WTC11 (cell line): ENCODE data around the gene DMAC1.

ENCODE experiments used
- FOXJ3 ChIP-seq: sonication (generic); formaldehyde crosslinking; IDR thresholded peaks from 2 replicates; pipeline ENCODE4 v1.9.0; 2021; ENCODE audit warnings: missing genetic modification reagents, mild to moderate bottlenecking, borderline replicate concordance
- GRHL2 ChIP-seq: fragments of 250-450 bp; sonication (Bioruptor Pico); IDR thresholded peaks from 2 replicates; pipeline ENCODE4 v1.8.0; 2022; ENCODE audit warnings: mild to moderate bottlenecking, moderate library complexity; ENCODE audit not compliant: insufficient replicate concordance, severe bottlenecking
- JUN ChIP-seq: sonication (generic); formaldehyde crosslinking; IDR thresholded peaks from 2 replicates; pipeline ENCODE4 v1.8.0; 2023; ENCODE audit warnings: mild to moderate bottlenecking, missing genetic modification reagents
- NR3C1 ChIP-seq: sonication (generic); formaldehyde crosslinking; conservative IDR thresholded peaks from 2 replicates; pipeline ENCODE4 v1.8.1; 2023; ENCODE audit warnings: low read depth, mild to moderate bottlenecking, missing genetic modification reagents
- RELA ChIP-seq: sonication (generic); formaldehyde crosslinking; IDR thresholded peaks from 2 replicates; pipeline ENCODE4 v1.8.1; 2022; ENCODE audit warnings: missing genetic modification reagents, mild to moderate bottlenecking, borderline replicate concordance
- ZNF121 ChIP-seq: sonication (generic); formaldehyde crosslinking; IDR thresholded peaks from 2 replicates; pipeline ENCODE4 v1.8.0; 2023; ENCODE audit warnings: missing genetic modification reagents
- ZNF263 ChIP-seq: sonication (generic); formaldehyde crosslinking; IDR thresholded peaks from 2 replicates; pipeline ENCODE4 v1.8.1; 2022; ENCODE audit warnings: low read depth, mild to moderate bottlenecking, moderate library complexity, missing genetic modification reagents
- TF ChIP-seq, protein P1 (sequence below): fragments of 200-600 bp; IDR thresholded peaks from 2 replicates; pipeline ENCODE4 v1.8.0; 2022; ENCODE audit warnings: antibody characterized with exemption
- TF ChIP-seq, protein P2 (sequence below): sonication (generic); formaldehyde crosslinking; IDR thresholded peaks from 2 replicates; pipeline ENCODE4 v1.8.1; 2023; ENCODE audit warnings: mild to moderate bottlenecking, missing genetic modification reagents, moderate library complexity
- TF ChIP-seq, protein P3 (sequence below): sonication (generic); formaldehyde crosslinking; IDR thresholded peaks from 2 replicates; pipeline ENCODE4 v1.8.0; 2022; ENCODE audit warnings: missing genetic modification reagents
- TF ChIP-seq, protein P4 (sequence below): sonication (generic); formaldehyde crosslinking; IDR thresholded peaks from 2 replicates; pipeline ENCODE4 v1.8.0; 2022; ENCODE audit warnings: mild to moderate bottlenecking, missing genetic modification reagents

DNA sequence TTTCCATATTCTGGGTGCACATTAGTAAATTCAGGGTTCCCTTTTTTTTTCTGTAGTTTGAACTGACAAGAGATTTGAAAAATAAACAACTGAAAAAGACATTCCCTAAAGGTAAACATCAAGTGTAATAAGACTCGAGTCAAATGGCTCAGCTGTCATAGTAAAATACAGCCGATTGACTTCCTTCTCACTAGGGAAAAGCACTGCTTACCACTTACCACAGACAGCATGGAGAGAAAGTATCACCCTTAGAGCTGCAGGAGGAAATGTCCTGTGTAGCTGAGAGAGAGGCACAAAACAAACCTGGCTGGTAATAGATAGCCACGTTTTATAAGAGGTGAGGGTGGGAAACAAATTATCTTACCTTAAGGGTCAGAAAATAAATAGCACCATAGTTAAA is 12.1 kb upstream of the DMAC1 start:
- TF ChIP-seq, protein P1, sequence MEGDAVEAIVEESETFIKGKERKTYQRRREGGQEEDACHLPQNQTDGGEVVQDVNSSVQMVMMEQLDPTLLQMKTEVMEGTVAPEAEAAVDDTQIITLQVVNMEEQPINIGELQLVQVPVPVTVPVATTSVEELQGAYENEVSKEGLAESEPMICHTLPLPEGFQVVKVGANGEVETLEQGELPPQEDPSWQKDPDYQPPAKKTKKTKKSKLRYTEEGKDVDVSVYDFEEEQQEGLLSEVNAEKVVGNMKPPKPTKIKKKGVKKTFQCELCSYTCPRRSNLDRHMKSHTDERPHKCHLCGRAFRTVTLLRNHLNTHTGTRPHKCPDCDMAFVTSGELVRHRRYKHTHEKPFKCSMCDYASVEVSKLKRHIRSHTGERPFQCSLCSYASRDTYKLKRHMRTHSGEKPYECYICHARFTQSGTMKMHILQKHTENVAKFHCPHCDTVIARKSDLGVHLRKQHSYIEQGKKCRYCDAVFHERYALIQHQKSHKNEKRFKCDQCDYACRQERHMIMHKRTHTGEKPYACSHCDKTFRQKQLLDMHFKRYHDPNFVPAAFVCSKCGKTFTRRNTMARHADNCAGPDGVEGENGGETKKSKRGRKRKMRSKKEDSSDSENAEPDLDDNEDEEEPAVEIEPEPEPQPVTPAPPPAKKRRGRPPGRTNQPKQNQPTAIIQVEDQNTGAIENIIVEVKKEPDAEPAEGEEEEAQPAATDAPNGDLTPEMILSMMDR = no peak
- no peak for TF ChIP-seq ZNF121 (CRISPR knock-in tag)
- no peak for TF ChIP-seq FOXJ3 (CRISPR knock-in tag)
- no peak for TF ChIP-seq JUN (CRISPR knock-in tag)
- TF ChIP-seq, protein P2, sequence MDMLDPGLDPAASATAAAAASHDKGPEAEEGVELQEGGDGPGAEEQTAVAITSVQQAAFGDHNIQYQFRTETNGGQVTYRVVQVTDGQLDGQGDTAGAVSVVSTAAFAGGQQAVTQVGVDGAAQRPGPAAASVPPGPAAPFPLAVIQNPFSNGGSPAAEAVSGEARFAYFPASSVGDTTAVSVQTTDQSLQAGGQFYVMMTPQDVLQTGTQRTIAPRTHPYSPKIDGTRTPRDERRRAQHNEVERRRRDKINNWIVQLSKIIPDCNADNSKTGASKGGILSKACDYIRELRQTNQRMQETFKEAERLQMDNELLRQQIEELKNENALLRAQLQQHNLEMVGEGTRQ = no peak
- no peak for TF ChIP-seq NR3C1
- TF ChIP-seq RELA (CRISPR knock-in tag) = no peak
- TF ChIP-seq, protein P3, sequence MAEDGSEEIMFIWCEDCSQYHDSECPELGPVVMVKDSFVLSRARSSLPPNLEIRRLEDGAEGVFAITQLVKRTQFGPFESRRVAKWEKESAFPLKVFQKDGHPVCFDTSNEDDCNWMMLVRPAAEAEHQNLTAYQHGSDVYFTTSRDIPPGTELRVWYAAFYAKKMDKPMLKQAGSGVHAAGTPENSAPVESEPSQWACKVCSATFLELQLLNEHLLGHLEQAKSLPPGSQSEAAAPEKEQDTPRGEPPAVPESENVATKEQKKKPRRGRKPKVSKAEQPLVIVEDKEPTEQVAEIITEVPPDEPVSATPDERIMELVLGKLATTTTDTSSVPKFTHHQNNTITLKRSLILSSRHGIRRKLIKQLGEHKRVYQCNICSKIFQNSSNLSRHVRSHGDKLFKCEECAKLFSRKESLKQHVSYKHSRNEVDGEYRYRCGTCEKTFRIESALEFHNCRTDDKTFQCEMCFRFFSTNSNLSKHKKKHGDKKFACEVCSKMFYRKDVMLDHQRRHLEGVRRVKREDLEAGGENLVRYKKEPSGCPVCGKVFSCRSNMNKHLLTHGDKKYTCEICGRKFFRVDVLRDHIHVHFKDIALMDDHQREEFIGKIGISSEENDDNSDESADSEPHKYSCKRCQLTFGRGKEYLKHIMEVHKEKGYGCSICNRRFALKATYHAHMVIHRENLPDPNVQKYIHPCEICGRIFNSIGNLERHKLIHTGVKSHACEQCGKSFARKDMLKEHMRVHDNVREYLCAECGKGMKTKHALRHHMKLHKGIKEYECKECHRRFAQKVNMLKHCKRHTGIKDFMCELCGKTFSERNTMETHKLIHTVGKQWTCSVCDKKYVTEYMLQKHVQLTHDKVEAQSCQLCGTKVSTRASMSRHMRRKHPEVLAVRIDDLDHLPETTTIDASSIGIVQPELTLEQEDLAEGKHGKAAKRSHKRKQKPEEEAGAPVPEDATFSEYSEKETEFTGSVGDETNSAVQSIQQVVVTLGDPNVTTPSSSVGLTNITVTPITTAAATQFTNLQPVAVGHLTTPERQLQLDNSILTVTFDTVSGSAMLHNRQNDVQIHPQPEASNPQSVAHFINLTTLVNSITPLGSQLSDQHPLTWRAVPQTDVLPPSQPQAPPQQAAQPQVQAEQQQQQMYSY (CRISPR knock-in tag) = no peak
- TF ChIP-seq GRHL2 (CRISPR knock-in tag) = no peak
- TF ChIP-seq, protein P4, sequence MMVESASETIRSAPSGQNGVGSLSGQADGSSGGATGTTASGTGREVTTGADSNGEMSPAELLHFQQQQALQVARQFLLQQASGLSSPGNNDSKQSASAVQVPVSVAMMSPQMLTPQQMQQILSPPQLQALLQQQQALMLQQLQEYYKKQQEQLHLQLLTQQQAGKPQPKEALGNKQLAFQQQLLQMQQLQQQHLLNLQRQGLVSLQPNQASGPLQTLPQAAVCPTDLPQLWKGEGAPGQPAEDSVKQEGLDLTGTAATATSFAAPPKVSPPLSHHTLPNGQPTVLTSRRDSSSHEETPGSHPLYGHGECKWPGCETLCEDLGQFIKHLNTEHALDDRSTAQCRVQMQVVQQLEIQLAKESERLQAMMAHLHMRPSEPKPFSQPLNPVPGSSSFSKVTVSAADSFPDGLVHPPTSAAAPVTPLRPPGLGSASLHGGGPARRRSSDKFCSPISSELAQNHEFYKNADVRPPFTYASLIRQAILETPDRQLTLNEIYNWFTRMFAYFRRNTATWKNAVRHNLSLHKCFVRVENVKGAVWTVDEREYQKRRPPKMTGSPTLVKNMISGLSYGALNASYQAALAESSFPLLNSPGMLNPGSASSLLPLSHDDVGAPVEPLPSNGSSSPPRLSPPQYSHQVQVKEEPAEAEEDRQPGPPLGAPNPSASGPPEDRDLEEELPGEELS (CRISPR knock-in tag) = no peak
- no peak for TF ChIP-seq ZNF263 (CRISPR knock-in tag)
